NCI-H82 treated with DMSO at 0.1 percent for 48 hours (cell line): ENCODE results near the gene ANK3.

ENCODE experiments used
- DNase-seq: peaks from one replicate; lab custom pipeline; 2025; ENCODE audit not compliant: unreplicated experiment; lab: John Stamatoyannopoulos, UW

ANK3 gene

GRCh38 chr10:60286559-60286958 is 103.1 kb downstream of the ANK3 start:
- DNase-seq: peak; percentile 45

- DNase-seq: no peak
Measured at GRCh38 chr10:60283397-60283796, 106.3 kb downstream of the ANK3 start.

- DNase-seq: no peak
Measured at GRCh38 chr10:60282771-60283353, 106.8 kb downstream of the ANK3 start.

- no peak for DNase-seq
Measured at GRCh38 chr10:60281792-60282353, 107.8 kb downstream of the ANK3 start.

- DNase-seq: no peak
Measured at GRCh38 chr10:60281331-60281730, 108.3 kb downstream of the ANK3 start.

GRCh38 chr10:60280475-60280874 is 109.2 kb downstream of the ANK3 start:
- no peak for DNase-seq

GRCh38 chr10:60277656-60278055 is 112.0 kb downstream of the ANK3 start:
- DNase-seq: no peak

GRCh38 chr10:60276232-60276631 is 113.4 kb downstream of the ANK3 start:
- DNase-seq: no peak

- DNase-seq: no peak
Measured at GRCh38 chr10:60271319-60272040, 118.2 kb downstream of the ANK3 start.

GRCh38 chr10:60270426-60270825 is 119.2 kb downstream of the ANK3 start:
- no peak for DNase-seq

GRCh38 chr10:60267802-60268201 is 121.9 kb downstream of the ANK3 start:
- DNase-seq: no peak

- no peak for DNase-seq
Measured at GRCh38 chr10:60266513-60266912, 123.2 kb downstream of the ANK3 start.

GRCh38 chr10:60262647-60263126 is 127.0 kb downstream of the ANK3 start:
- no peak for DNase-seq

GRCh38 chr10:60260321-60260720 is 129.4 kb downstream of the ANK3 start:
- DNase-seq: no peak

GRCh38 chr10:60258429-60258797 is 131.3 kb downstream of the ANK3 start:
- DNase-seq: no peak

GRCh38 chr10:60257767-60258428 is 131.8 kb downstream of the ANK3 start:
- DNase-seq: no peak

GRCh38 chr10:60254776-60255175 is 134.9 kb downstream of the ANK3 start:
- DNase-seq: no peak

GRCh38 chr10:60253484-60253883 is 136.2 kb downstream of the ANK3 start:
- DNase-seq: no peak

GRCh38 chr10:60252688-60253087 is 137.0 kb downstream of the ANK3 start:
- no peak for DNase-seq

- peak; percentile 69 for DNase-seq
Measured at GRCh38 chr10:60246382-60246781, 143.3 kb downstream of the ANK3 start.

GRCh38 chr10:60239228-60239627 is 150.4 kb downstream of the ANK3 start:
- DNase-seq: no peak

- DNase-seq: no peak
Measured at GRCh38 chr10:60238759-60239100, 150.9 kb downstream of the ANK3 start.
